GM12878 (cell line): ENCODE data around the gene NPTN. TPM values are rescaled to one million over a fixed set of nuclear protein-coding genes. Genes with fewer than 3 reads are reported as not detected.

Experiments
- CEBPZ ChIP-seq: fragments of 150-350 bp; IDR thresholded peaks from 2 replicates; pipeline ENCODE4 v1.6.1; 2016; ENCODE audit warnings: low read depth, low read length
- EED ChIP-seq: sonication (generic); IDR thresholded peaks from 2 replicates; pipeline ENCODE4 v1.6.1; 2016; ENCODE audit warnings: antibody characterized with exemption, low read depth
- POLR2AphosphoS5 ChIP-seq: IDR thresholded peaks from 2 replicates; pipeline ENCODE4 v1.6.1; 2011; ENCODE audit warnings: mild to moderate bottlenecking, low read length, inconsistent platforms
- SMC3 ChIP-seq: IDR thresholded peaks from 2 replicates; pipeline ENCODE4 v1.6.1; 2011; ENCODE audit warnings: low read length, improper control_type of control experiment, borderline replicate concordance
- polyA plus RNA-seq, 11 experiments: library from polyadenylated mRNA; depleted of rRNA in 4 of 11; unstranded in 6 of 11; stranded (reverse) in 5 of 11; fragments of >200 nt; fragmentation: Nextera tagmentation in 4 of 11; fragmentation: Illumina TruSeq in 1 of 11; extraction: Ambion mirVana in 4 of 11; extraction: Trizol in 1 of 11; gene quantifications; 1 replicate in 1 of 11; 2 replicates in 10 of 11; pipeline versions ENCODE4 v1.2.1 to v1.2.3, GENCODE V29; 2011 to 2016; ENCODE audit warnings: inconsistent platforms in 2 of 11, missing spikeins in 2 of 11, low read depth in 1 of 11
- total RNA-seq, 4 experiments: library from RNA; depleted of rRNA in 3 of 4; stranded (reverse); fragments of >200 nt in 3 of 4; fragmentation: Illumina TruSeq in 1 of 4; extraction: Trizol in 1 of 4; gene quantifications; 2 replicates each; pipeline versions ENCODE4 v1.2.1 to v1.2.3, GENCODE V29; 2013 to 2021
- TF ChIP-seq, protein P1 (sequence below): fragments of 450-650 bp; IDR thresholded peaks from 2 replicates; pipeline ENCODE4 v1.6.1; 2018; ENCODE audit warnings: borderline replicate concordance, mild to moderate bottlenecking; ENCODE audit not compliant: partially characterized antibody
- TF ChIP-seq, protein P2 (sequence below): IDR thresholded peaks from 2 replicates; pipeline ENCODE4 v1.6.1; 2012; ENCODE audit warnings: improper control_type of control experiment, low read depth, low read length; ENCODE audit not compliant: insufficient replicate concordance
- TF ChIP-seq, protein P3 (sequence below): IDR thresholded peaks from 2 replicates; pipeline ENCODE4 v1.6.1; 2012; ENCODE audit warnings: low read depth, low read length, improper control_type of control experiment

Gene NPTN
- total and polyA plus RNA-seq, 10 of the 15 experiments (the other 5 are each of a cell fraction or from before 2014, with no cell fraction given) = 17.8 to 79.1 (median 41.7) TPM

DNA sequence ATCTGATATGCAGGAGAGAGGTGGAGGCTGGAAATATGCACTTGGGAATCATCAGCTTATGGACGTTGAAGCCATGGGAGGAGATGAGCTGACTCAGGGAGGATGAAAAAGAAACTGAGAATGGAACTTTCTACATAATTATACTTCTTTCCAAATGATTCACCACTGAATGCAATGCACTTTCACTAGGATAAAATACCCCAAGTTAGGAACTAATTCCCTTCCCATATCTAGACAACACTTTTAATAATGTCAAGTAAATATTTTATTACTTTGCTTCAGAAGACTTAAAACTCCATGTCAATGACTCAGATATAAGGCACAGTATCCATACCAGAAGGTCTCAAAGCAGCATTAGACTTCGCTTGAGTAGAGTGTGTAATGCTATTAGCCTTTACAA is 24.2 kb downstream of the NPTN start (continued):
- TF ChIP-seq, protein P1, sequence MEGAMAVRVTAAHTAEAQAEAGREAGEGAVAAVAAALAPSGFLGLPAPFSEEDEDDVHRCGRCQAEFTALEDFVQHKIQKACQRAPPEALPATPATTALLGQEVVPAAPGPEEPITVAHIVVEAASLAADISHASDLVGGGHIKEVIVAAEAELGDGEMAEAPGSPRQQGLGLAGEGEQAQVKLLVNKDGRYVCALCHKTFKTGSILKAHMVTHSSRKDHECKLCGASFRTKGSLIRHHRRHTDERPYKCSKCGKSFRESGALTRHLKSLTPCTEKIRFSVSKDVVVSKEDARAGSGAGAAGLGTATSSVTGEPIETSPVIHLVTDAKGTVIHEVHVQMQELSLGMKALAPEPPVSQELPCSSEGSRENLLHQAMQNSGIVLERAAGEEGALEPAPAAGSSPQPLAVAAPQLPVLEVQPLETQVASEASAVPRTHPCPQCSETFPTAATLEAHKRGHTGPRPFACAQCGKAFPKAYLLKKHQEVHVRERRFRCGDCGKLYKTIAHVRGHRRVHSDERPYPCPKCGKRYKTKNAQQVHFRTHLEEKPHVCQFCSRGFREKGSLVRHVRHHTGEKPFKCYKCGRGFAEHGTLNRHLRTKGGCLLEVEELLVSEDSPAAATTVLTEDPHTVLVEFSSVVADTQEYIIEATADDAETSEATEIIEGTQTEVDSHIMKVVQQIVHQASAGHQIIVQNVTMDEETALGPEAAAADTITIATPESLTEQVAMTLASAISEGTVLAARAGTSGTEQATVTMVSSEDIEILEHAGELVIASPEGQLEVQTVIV = no peak
- TF ChIP-seq POLR2AphosphoS5 (no peak), EED (peak; percentile 33; the same call in 1 of the 2 replicates), CEBPZ (no peak), SMC3 (no peak)
- TF ChIP-seq, protein P2, sequence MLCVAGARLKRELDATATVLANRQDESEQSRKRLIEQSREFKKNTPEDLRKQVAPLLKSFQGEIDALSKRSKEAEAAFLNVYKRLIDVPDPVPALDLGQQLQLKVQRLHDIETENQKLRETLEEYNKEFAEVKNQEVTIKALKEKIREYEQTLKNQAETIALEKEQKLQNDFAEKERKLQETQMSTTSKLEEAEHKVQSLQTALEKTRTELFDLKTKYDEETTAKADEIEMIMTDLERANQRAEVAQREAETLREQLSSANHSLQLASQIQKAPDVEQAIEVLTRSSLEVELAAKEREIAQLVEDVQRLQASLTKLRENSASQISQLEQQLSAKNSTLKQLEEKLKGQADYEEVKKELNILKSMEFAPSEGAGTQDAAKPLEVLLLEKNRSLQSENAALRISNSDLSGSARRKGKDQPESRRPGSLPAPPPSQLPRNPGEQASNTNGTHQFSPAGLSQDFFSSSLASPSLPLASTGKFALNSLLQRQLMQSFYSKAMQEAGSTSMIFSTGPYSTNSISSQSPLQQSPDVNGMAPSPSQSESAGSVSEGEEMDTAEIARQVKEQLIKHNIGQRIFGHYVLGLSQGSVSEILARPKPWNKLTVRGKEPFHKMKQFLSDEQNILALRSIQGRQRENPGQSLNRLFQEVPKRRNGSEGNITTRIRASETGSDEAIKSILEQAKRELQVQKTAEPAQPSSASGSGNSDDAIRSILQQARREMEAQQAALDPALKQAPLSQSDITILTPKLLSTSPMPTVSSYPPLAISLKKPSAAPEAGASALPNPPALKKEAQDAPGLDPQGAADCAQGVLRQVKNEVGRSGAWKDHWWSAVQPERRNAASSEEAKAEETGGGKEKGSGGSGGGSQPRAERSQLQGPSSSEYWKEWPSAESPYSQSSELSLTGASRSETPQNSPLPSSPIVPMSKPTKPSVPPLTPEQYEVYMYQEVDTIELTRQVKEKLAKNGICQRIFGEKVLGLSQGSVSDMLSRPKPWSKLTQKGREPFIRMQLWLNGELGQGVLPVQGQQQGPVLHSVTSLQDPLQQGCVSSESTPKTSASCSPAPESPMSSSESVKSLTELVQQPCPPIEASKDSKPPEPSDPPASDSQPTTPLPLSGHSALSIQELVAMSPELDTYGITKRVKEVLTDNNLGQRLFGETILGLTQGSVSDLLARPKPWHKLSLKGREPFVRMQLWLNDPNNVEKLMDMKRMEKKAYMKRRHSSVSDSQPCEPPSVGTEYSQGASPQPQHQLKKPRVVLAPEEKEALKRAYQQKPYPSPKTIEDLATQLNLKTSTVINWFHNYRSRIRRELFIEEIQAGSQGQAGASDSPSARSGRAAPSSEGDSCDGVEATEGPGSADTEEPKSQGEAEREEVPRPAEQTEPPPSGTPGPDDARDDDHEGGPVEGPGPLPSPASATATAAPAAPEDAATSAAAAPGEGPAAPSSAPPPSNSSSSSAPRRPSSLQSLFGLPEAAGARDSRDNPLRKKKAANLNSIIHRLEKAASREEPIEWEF = no peak
- TF ChIP-seq, protein P3, sequence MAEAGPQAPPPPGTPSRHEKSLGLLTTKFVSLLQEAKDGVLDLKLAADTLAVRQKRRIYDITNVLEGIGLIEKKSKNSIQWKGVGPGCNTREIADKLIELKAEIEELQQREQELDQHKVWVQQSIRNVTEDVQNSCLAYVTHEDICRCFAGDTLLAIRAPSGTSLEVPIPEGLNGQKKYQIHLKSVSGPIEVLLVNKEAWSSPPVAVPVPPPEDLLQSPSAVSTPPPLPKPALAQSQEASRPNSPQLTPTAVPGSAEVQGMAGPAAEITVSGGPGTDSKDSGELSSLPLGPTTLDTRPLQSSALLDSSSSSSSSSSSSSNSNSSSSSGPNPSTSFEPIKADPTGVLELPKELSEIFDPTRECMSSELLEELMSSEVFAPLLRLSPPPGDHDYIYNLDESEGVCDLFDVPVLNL = no peak
- TF ChIP-seq, all 136 proteins: peak for 4
